Ectodermal cell (in vitro differentiated cells): ENCODE data around the gene NDUFB11.
"Not testable (repeated sequence)": the region's sequence is repeated elsewhere in the genome, so short reads cannot be mapped to it uniquely, and the experiment has no call there.

Experiments used
- H3K27ac ChIP-seq: 2 replicates; pipeline ENCODE4 v1.7.0; 2013; ENCODE audit warnings: mild to moderate bottlenecking, low read depth, low read length; ENCODE audit not compliant: insufficient read depth, poor library complexity, severe bottlenecking
- H3K27me3 ChIP-seq: 2 replicates; pipeline ENCODE4 v1.7.0; 2013; ENCODE audit warnings: mild to moderate bottlenecking, low read length; ENCODE audit not compliant: insufficient read depth, control insufficient read depth, poor library complexity, severe bottlenecking
- H3K36me3 ChIP-seq: one replicate; pipeline ENCODE4 v1.7.0; 2013; ENCODE audit warnings: low read length; ENCODE audit not compliant: control insufficient read depth, insufficient read depth
- H3K4me1 ChIP-seq: one replicate; pipeline ENCODE4 v1.7.0; 2013; ENCODE audit warnings: low read length; ENCODE audit not compliant: control insufficient read depth, insufficient read depth
- H3K4me3 ChIP-seq: 2 replicates; pipeline ENCODE4 v1.7.0; 2013; ENCODE audit warnings: low read depth, low read length, control low read depth; ENCODE audit not compliant: insufficient read depth
- H3K9me3 ChIP-seq: 2 replicates; pipeline ENCODE4 v1.7.0; 2013; ENCODE audit warnings: mild to moderate bottlenecking, low read length, moderate library complexity; ENCODE audit not compliant: control insufficient read depth
- WGBS, 2 experiments: methylation state at CpG; one replicate each; pipeline ENCODE4 v1.1.7; 2013; ENCODE audit warnings: missing lambda C conversion rate in 2 of 2; 5-methylcytosine and 5-hydroxymethylcytosine counted together

The NDUFB11 gene

GRCh38 chrX:47146121-47146935 is 1.8 kb upstream of the NDUFB11 start:
- no peak overlapping the region for H3K27ac ChIP-seq
- no peaks in the 10 kb centered on the region for H3K27me3 ChIP-seq
- H3K4me3 ChIP-seq, result peak overlapping the region; percentile 64
- H3K9me3 ChIP-seq, result no peaks in the 10 kb centered on the region
- 25 to 39% methylated on average over 8 to 10 of the region's 10 CpGs for WGBS, 2 experiments
- peaks cover 8% of the 10 kb centered on the region for H3K36me3 ChIP-seq
- H3K4me1 ChIP-seq, result peaks cover 8% of the 10 kb centered on the region

- 0 to 1% methylated on average over 39 of the region's 39 CpGs for WGBS, 2 experiments
- peaks cover 8% of the 10 kb centered on the region for H3K36me3 ChIP-seq
- H3K27me3 ChIP-seq, result no peaks in the 10 kb centered on the region
- H3K4me1 ChIP-seq, result peaks cover 8% of the 10 kb centered on the region
- H3K4me3 ChIP-seq, result peak overlapping the region; percentile 64
- peak overlapping the region; percentile 82 for H3K27ac ChIP-seq
- H3K9me3 ChIP-seq, result no peaks in the 10 kb centered on the region
These were observed 1.1 kb upstream of the NDUFB11 start for GRCh38 chrX:47145395-47146120.

GRCh38 chrX:47143894-47144625 is 442 bp downstream of the NDUFB11 start:
- H3K4me1 ChIP-seq, result peaks cover 8% of the 10 kb centered on the region
- H3K4me3 ChIP-seq, result peak overlapping the region; percentile 64
- 7 to 8% methylated on average over 45 of the region's 46 CpGs for WGBS, 2 experiments
- H3K27me3 ChIP-seq, result no peaks in the 10 kb centered on the region
- no peaks in the 10 kb centered on the region for H3K9me3 ChIP-seq
- H3K36me3 ChIP-seq, result peaks cover 8% of the 10 kb centered on the region
- peak overlapping the region; percentile 82 for H3K27ac ChIP-seq

- Histone ChIP-seq H3K36me3 (peaks cover 8% of the 10 kb centered on the region), H3K4me3 (no peak overlapping the region), H3K27ac (no peak overlapping the region), H3K9me3 (no peaks in the 10 kb centered on the region), H3K4me1 (no peaks in the 10 kb centered on the region), H3K27me3 (no peaks in the 10 kb centered on the region)
- WGBS, 2 experiments, result 87 to 93% methylated on average over 6 of the region's 6 CpGs
These were observed 6.3 kb downstream of the NDUFB11 start for GRCh38 chrX:47138171-47138570.

GRCh38 chrX:47135650-47136049 is 8.9 kb downstream of the NDUFB11 start:
- not testable (repeated sequence) for H3K27ac ChIP-seq, H3K9me3 ChIP-seq, H3K4me1 ChIP-seq, H3K27me3 ChIP-seq, H3K36me3 ChIP-seq, H3K4me3 ChIP-seq
- WGBS, 2 experiments, result 89 to 93% methylated on average over 5 of the region's 5 CpGs

GRCh38 chrX:47133493-47133892 is 11.0 kb downstream of the NDUFB11 start:
- 93 to 97% methylated on average over 2 to 5 of the region's 5 CpGs for WGBS, 2 experiments
- Histone ChIP-seq H3K9me3 (no peaks in the 10 kb centered on the region), H3K27ac (no peak overlapping the region), H3K27me3 (no peaks in the 10 kb centered on the region), H3K4me1 (no peaks in the 10 kb centered on the region), H3K36me3 (no peaks in the 10 kb centered on the region), H3K4me3 (no peak overlapping the region)

- Histone ChIP-seq H3K9me3 (no peaks in the 10 kb centered on the region), H3K4me1 (no peaks in the 10 kb centered on the region), H3K4me3 (peak overlapping the region; percentile 63), H3K36me3 (no peaks in the 10 kb centered on the region), H3K27ac (no peak overlapping the region), H3K27me3 (no peaks in the 10 kb centered on the region)
- 47 to 48% methylated on average over 4 to 9 of the region's 11 CpGs for WGBS, 2 experiments
These were observed 14.6 kb downstream of the NDUFB11 start for GRCh38 chrX:47129899-47130358.

GRCh38 chrX:47129157-47129898 is 15.2 kb downstream of the NDUFB11 start:
- Histone ChIP-seq H3K4me1 (no peaks in the 10 kb centered on the region), H3K27ac (peak overlapping the region; percentile 50), H3K4me3 (peak overlapping the region; percentile 63), H3K36me3 (no peaks in the 10 kb centered on the region), H3K9me3 (no peaks in the 10 kb centered on the region), H3K27me3 (no peaks in the 10 kb centered on the region)
- WGBS, 2 experiments, result 0 to 1% methylated on average over 25 to 27 of the region's 31 CpGs

- not testable (repeated sequence) for H3K4me3 ChIP-seq, H3K27me3 ChIP-seq, H3K27ac ChIP-seq, H3K9me3 ChIP-seq, H3K36me3 ChIP-seq, H3K4me1 ChIP-seq
- 88 to 92% methylated on average over 2 to 3 of the region's 3 CpGs for WGBS, 2 experiments
These were observed 20.0 kb downstream of the NDUFB11 start for GRCh38 chrX:47124466-47124865.
